ENCODE data around the gene ITGBL1.

Gene ITGBL1

DNA sequence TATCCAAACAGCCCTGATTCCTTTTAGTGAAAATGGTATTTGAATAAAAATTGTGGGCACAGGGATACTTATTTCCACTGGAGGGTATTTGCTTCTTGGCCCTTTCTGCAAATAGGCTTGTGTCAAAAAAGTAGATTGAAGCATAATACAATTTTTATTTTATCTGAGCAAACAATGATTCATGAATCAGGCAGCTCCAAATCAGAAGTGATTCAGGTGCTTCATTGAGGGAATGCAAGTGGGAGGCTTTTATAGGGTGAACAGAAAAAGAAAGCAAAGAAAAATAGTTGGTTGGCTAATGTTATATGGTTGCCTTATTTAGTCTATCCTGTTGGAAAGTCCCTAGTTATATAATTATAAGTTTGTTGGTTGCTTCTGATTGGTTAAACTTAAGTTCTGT, 117.9 kb downstream of the ITGBL1 start:
- DNase-seq: no peak

DNA sequence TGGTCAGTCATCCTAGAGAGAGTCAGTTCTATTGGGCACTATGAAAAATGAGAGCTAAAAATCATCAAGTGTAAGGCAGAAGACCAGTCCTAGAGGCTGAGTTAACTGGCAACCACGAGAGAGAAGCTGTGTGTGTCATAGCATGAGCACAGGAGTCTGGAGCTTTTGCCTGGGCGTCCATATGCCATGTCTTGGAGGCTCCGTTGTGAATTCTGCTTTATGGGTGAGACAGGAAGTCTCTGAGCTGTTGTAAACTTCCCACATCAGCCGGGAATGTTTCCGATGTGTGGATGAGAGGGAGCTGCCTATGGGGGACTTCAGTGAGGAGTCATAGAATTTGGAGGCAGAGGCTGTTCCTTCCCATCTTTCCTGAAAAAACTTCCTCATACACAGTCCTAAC, 120.0 kb downstream of the ITGBL1 start:
- no peak for DNase-seq

DNA sequence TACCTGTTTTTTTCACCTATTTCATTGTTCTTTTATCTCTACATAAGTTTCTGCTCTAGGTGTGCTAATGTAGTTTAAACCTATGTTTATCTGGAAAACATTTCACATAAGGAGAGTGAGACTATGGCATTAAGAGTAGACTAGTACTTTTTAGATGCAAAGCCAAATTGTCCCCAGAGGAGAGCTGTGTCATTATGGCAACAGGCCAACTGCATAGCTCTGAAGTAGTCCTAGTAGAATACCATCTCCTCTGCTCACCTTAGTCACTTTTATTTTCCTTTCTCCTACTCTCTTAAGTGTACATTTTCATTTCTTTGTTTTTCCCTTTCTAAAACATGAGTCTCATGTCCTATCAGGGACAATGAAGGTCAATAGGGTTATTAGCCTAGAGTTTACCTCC, 123.1 kb downstream of the ITGBL1 start:
- DNase-seq: no peak

DNA sequence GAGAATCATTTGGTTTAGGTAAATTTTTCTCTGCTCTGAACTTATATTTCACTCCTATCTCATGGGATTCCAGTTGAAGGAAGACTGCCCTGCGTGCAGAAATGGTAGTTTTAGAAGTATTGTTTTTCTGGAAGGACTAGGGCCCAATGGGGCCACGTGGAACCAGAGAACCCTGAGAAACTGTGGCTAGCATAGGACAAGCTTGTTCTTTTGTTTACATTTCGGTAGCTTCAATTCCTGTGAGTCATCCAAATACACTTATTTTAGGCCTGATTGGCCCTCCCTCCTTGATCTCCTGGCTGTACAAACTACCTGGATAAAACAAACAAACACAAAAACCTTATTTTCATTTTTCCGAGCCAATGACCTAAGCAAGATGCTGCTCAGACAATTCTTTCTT, 124.0 kb downstream of the ITGBL1 start:
- no peak for DNase-seq

DNA sequence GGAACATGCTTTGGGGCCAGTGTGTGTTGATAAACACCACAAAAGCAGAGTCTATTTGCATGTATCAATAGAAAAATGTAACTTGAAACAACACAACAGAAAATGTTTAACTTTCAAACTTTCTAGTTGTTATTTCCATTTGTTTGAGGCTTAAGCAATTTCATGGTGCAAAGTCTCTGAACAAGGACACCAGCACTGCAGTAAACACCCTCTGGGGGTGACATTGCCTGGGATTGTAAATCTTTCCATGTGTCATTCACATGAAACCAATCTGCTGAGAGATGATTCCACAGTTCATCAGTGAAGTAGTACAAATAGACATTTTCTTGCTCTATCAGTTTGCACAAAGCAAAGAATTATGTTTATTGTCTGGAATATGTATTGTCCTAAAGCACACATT, 124.5 kb downstream of the ITGBL1 start:
- DNase-seq: no peak

DNA sequence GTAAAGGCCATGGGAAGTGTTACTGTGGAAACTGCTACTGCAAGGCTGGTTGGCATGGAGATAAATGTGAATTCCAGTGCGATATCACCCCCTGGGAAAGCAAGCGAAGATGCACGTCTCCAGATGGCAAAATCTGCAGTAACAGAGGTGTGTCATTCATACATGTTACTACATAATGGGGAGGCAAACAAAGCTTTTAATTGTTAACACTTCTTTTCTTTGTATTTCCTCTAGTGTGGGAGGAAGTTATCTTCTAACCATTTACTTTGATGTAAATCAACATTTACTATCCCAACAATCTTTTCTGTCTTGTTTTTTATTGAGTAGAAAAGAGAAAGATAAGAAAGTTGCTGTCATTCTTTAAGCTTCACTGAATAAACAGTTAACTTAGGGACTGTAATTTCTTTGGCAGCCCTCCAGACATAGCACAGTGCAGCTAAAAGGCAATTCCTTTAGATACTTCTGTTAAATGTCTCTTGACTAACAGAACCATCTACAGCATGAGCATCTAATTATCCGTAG, 126.9 kb downstream of the ITGBL1 start:
- no peak for DNase-seq

DNA sequence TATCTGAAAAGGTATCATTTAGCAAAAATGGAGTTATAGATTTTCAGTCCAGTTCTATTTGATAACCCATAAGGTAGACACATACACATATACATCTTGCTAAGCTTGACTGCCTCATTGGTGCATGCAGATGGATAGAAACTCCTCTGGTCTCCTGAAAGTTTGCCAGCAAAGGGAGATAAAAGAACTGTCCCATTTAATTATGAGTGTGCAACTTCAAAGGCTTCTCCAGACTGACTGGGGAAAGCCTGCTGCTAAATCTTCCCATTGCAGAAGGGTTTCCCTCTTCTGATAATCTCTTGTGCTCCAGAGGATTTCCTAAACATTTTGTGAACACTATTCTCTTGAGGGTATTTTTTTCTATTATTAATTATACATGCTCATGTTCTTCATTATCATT, 131.9 kb downstream of the ITGBL1 start:
- no peak for DNase-seq

DNA sequence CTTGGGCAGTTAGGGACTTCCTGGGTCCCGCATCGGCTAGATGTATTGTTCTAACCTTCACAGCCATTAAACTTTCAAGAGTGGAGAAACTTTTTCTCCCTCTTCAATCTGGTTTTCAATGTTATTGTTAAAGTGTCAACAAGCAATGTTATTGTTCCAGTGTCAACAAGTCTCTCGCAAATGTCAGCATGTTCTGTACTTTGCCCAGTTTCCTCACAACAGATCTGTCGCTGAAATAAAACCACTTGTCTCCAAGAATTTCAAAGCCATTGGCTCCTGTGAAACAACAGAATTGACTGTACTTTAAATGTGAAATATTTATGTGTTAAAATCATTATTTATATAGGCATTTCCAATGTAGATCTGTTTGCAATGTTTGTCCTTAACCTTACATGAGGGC, 138.0 kb downstream of the ITGBL1 start:
- DNase-seq: no peak

DNA sequence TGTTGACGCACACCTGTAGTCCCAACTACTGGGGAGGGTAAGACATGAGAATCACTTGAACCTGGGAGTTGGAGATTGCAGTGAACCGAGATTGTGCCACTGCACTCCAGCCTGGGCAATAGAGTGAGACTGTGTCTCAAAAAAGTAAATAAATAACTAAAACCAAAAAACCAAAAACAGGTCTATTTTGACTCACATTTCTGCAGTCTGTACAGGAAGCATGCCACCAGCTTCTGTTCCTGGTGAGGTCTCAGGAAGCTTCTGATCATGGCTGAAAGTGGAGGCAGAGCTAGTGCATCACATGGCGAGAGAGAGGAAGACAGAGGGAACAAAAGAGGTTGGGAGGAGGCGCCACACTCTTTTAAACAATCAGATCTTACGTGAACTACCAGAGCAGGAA, 142.5 kb downstream of the ITGBL1 start:
- DNase-seq: no peak

DNA sequence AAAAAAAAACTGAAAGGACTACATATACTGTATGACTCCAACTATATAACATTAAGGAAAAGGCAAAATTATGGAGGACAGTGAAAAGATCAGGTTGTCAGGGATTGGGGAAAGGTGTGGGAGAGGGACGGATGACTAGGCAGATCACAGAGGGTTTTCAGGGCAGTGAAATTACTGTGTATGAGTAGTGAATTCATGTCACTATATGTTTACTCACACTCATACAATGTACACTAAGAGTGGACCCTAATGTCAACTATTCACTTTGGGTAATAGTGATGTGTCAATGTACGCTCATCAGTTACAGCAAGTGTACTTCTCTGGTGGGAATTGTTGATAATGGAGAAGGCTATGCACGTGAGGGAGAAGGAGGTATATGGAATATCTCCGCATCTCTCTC, 144.3 kb downstream of the ITGBL1 start:
- no peak for DNase-seq

DNA sequence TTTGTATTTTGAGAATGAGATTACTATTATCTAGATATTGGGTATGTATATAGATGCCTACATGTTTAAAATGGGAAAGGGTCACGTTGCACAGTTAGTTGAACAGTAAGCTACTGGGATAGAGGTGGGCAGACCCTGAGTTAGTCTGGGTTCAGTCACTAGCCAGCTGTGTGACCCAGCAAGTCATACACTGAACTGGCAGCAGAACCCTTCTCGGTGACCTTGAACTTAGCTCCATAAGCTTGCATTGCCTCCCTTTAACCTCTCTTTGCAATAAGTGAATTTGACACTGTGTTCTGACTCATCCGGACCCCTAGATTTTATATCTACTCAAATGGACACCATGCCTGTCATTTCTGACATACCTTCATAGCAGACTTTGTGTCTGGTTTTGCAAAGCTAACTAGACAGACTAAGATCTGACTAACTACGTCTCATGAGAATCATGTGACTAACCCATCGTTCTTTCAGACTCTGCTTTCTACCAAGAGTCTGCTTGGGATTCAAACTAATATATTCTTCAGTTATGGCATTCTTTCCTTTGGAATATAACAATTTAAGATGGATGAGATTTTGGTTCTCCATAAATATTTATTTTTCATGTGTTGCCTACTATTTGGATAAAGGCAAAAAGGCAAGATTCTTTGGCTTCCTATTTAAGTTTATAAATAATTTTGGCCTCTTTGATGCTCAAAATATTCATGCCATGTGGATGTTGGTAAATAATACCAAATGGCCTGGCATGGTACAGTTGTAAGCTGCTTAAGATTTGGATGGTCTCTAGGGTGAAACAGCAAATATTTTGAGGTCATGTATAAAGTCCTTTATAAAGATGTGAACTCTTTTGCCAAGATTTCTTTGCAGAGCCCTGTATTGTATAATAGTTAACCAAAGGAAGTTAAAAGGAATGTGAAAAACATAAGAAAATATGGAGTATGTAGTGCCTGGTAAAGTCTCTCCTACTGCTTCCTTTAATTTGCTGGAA, 159.3 kb downstream of the ITGBL1 start:
- no peak for DNase-seq

DNA sequence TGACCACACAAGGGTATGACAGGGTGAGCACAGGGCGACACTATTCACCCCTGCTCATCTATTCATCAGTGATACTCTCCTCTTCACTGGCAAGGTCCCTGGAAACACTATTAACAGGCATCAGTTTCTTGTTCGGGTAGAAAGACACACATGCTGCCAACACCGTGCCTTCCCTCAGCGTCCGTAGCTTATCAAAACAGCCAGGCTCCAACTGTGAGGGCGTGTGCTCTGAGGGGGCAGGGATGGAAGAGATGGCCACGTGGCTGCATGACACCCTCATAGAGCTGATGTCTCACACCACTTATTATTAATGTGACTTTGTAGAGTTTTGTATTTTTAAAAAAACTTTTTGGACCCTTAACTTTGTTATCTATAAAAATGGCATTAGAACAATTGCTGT, 160.3 kb downstream of the ITGBL1 start:
- DNase-seq: no peak

DNA sequence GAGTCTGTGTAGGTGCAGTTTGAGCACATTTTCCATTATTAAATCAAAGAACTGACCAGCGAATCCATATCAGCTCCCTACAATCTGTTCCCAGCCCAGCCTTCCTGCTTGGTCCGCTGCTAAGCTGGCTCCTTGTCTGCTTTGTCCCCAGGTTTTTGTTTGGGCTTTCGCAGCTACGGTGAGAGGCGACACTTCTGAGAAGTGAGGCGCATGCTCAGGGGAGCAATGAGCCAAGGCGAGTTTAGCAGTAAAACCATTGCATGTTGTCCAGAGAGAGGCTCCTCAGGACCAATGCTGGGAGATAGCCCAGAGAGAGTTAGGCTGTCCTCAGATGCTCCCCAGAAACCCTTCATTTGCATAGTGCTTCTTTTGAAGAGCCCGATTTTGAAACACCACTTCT, 162.0 kb downstream of the ITGBL1 start:
- no peak for DNase-seq

DNA sequence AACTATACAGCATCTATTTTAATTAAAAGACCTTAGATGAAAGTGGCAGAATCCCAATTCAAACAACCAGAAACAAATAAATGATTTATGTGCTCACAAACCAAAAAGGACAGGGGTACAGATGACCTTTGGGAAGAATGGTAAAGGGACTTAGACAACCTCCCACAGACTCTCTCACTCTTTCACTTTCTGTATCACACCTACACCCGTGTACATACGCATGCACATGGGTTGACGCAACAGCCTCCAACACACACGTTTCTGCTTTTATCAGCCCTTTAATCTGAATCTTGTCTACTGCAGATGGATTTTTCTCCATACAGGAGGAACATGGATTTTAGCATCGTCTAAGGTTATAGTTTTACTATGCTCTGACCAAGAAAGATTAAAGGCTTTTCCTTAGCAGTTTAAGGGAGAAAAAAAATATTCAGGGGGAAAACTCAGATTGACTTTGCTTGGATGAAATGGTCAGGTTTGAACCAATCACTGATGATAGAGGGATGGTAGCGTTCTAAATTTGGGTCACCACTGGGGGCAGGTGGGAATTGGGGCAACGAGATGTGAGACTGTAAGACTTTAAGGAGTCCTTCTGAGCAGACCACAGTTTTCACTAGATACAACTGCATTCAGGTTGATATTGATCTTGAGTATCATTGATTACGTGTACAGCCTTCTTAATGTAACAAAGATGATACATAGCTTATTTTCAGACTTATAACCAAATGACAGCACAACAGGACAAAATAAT, 166.1 kb downstream of the ITGBL1 start:
- no peak for DNase-seq

DNA sequence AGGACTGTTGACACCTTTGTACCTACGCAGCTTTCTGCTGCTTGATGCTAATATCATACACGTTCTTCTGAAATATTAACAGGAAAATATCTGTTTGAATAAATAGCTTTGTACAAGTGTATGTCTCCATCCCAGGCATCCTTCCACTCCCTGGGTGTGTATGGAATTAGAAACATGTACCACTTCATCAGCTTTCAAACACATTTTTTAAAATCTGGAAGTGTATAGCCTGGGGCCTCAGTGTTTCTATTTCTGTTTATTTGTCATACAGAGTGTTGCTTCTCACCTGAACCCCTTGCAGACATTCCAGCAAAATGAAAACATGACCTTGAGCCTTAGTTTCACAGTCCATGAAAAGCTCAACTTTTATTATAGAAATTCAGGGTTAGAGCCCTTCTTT, 168.6 kb downstream of the ITGBL1 start:
- no peak for DNase-seq

DNA sequence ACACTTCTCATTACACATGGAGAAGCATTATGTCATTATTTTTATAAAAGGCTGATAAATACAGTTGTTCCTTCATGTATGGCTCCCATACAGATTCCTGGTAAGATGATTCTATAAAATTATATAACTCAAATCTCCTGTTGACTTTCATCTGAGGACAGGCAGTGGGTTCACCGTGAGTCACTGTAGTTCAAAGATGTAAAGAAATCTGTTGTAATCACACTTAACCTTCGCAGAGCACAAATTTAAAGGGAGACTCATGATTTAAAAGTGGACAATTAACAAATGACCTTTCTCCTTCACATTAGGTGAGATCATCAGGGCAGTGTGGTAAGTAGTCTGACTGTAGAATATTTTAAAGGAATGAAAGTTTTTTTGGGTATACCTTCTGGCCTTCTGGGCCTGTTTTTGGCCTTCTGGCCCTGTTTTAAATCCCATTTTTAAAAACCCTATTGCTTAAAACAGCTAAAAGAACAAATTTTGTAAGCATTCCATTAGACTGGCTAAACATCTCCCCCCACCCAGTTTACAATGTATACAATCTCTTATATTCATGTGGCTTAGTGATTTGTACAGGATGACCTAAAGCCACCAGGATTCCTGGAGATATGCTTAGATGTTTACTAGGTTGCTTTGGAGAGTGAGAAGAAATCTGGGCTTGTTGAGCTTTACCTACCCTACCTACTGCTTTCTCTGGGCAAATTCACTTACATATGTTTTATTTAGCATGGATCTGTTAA, 171.2 kb downstream of the ITGBL1 start:
- DNase-seq: no peak

DNA sequence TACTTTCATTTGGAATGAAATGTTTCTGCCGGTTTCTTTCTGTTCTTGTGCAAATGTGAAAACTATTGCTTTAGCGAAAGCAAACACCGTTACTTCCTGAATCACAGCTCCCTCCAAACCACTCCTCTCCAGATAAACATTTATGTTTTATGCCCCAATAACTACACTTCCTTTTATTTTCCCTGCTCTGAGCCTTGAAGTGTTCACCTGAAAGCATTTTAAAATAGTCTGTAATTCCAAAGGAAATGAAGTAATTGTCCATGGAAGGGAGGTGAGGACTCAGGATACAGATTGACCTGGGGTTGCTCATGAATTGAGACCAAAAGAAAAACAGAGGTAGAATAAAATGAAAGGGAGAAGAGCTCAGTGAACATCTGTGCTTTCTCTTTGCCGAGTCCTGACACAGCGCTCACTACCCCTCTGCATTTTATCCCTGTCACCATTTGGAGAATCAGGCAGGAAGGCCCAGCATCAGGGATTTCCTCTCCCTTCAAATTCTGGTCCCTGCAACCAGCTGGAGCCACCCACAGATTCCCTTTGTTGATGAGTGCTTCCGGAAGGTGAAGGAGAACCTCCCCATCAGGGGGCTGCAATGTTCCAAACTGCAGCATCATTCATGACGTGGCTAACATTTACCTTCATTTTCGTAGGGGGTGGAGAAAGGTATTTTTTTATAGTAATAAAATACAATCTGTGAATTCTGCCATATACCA, 171.9 kb downstream of the ITGBL1 start:
- DNase-seq: peak; percentile 68

DNA sequence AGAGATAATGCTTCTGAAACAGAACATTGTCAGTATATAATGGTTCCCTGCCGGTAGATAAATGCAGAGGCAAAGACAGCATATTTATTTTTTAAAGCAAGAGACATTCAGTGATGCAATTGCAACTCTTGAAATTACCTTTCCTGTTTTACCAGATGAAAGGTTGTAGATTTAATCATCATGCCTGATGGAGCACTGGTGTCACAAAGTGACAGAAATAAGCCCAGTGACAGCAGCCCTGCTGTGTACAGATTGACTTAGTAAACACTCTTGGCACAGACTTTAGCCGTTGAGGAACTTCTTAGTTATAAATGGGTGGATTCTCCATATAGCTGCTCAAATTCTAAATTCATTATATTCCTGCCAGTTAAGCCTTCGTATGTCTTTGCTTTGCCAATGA, 172.5 kb downstream of the ITGBL1 start:
- no peak for DNase-seq

DNA sequence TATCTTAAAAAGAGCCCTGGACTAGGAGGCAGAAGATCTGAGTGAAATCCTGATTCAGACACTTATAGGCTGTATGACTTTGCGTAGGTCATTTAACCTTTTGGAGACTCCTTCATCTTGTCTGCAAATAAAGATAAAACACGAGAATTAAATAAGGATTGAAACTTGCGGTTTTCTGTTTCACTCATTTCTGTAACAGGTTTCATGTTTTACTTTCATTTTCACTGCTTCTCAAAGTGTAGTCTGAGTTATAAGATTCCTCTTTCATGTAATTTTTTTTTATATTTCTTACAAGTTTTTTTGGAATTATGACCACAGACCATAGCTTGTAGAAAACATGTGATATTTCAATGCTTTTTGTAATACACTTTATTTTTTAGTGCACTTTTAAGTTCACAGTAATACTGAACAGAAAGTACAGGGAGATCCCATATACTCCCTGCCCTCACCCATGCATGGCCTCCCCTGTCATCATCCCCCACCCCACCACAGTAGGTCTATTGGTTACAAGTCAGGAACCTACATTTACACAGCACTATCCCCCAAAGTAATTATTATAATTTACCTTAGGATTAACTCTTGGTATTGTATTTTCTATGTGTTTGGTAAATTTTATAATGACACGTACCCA, 174.6 kb downstream of the ITGBL1 start:
- no peak for DNase-seq

DNA sequence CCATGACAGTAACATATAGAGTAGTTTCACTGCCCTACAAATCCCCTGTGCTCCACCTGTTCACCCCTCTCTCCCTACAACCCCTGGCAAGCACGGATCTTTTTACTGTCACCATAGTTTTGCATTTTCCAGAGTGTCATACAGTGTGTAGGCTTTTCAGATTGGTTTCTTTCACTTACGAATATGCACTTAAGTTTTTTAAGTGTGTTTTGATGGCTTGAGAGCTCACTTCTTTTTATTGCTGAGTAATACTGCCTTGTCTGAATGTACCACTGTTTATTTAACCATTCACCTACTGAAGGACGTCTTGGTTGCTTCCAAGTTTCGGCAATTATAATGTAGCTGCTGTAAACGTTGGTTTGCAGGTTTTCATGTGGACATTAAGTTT, 175.1 kb downstream of the ITGBL1 start:
- no peak for DNase-seq

DNA sequence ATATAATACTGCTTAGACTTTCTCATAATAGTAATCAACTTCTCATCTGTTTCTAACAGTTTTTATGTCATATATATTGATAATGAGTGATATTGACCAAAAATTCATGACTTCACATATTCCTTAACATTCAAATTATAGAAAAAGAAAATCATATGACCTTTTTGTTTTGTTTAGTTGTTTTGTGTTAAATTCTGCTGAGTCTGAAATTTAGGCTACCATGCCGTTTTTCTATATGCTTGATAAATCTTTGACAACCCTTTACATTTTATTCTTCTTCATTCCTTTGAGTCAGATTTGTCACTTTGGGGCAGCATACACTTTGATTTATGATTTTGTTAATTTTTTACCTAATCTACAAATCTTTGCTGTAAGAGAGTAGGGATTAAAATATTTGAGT, 176.4 kb downstream of the ITGBL1 start:
- no peak for DNase-seq

DNA sequence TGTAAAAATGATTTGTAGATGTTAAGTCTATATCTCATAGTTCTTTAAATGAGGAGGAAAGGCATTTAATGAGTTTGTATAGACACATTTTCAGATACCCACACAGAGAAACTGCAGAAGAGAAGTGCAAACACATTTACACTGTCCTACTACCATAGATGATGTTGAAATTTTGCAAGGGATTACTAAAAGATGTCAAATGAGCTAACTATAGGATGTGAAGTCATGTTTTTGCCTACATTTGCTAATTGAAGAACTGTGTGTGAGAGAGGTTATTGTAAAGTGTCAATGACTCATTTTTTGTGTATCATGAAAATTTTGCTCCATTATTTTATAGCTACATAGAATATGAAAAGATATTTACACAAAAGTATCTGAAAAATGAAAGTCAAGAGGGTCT, 178.9 kb downstream of the ITGBL1 start:
- DNase-seq: no peak
